ENCODE results near the gene DLGAP4. TPM values are rescaled to one million over a fixed set of nuclear protein-coding genes. Genes with fewer than 3 reads are reported as not detected.

Gene DLGAP4
- polyA plus RNA-seq, 1 donor (not counting 4 experiments of a cell fraction or from before 2014, with no cell fraction given), result 9.6 TPM

- Histone ChIP-seq H3K9me3 (ENCODE audit: control insufficient read depth, low read depth, low read length) (no peaks in the 10 kb centered on the region), H3K79me2 (ENCODE audit: control insufficient read depth, insufficient read depth, low read length) (no peaks in the 10 kb centered on the region), H3K9ac (ENCODE audit: control insufficient read depth, extremely low read depth, insufficient read depth, low read length) (no peak overlapping the region), H3K27me3 (ENCODE audit: control insufficient read depth, extremely low read depth, insufficient read depth, low read length) (no peaks in the 10 kb centered on the region), H3K4me2 (ENCODE audit: control insufficient read depth, extremely low read depth, insufficient read depth, low read depth, low read length) (no peak overlapping the region), H3K36me3 (ENCODE audit: control insufficient read depth in 2 of 2, extremely low read depth in 1 of 2, insufficient read depth in 2 of 2, low read length in 2 of 2) (peaks cover 10 to 25% of the 10 kb centered on the region in 2 experiments), H3K27ac (ENCODE audit: control insufficient read depth, insufficient read depth, low read length) (no peak overlapping the region), H3K9me1 (ENCODE audit: control insufficient read depth, extremely low read depth, insufficient read depth, low read length) (no peaks in the 10 kb centered on the region), H2AFZ (ENCODE audit: control insufficient read depth, low read length) (no peak overlapping the region), H3K4me1 (ENCODE audit: control insufficient read depth, extremely low read depth, insufficient read depth, low read length) (peaks cover 5% of the 10 kb centered on the region), H3K4me3 (ENCODE audit: control insufficient read depth in 2 of 3, extremely low read depth in 1 of 3, insufficient read depth in 2 of 3, low read depth in 1 of 3, low read length in 3 of 3) (no peak overlapping the region), H4K20me1 (ENCODE audit: control insufficient read depth, extremely low read depth, insufficient read depth, low read length) (no peaks in the 10 kb centered on the region)
- FAIRE-seq, result no peak
- no peak for TF ChIP-seq EZH2 (IDR thresholded peaks at IDR 0.05; ENCODE audit: low read length)
- no peak for TF ChIP-seq CTCF (optimal IDR thresholded peaks at IDR 0.05 in 1 of 3, IDR thresholded peaks at IDR 0.05 in 1 of 3, conservative IDR thresholded peaks at IDR 0.05 in 1 of 3; ENCODE audit: extremely low read depth in 1 of 3, insufficient read depth in 2 of 3, low read length in 3 of 3)
- dilution Hi-C loops (cut with MboI; ENCODE audit: extremely low pct_ligation_motif_present, low sequenced_read_pairs), result no loop called here
- no peak for DNase-seq (ENCODE audit: low read depth, low spot score)
Measured at GRCh38 chr20:36504295-36504694, 198.2 kb downstream of the DLGAP4 start.

DNA sequence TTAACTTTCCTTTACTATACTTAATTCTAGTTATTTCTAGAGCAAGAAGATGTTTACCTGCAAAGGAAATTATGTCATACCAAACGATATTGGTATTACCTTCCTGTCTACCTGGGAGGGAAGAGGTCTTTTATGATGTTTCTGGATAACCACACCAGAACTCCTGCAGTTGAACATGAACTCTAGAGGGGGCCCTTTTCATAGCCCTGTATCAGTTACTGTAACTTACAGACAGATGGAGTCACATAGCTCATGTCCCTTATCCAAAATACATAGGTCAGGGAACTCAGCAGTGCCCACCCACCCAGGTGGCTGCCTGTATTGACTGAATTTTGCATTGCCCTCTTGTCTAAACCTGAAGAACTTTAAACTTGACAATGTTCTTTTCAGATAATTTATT lies 200.1 kb downstream of the DLGAP4 start:
- H4K20me1 ChIP-seq (ENCODE audit: control insufficient read depth, extremely low read depth, insufficient read depth, low read length), result no peaks in the 10 kb centered on the region
- no peaks in the 10 kb centered on the region for H3K27me3 ChIP-seq (ENCODE audit: control insufficient read depth, extremely low read depth, insufficient read depth, low read length)
- no peak overlapping the region for H3K9ac ChIP-seq (ENCODE audit: control insufficient read depth, extremely low read depth, insufficient read depth, low read length)
- dilution Hi-C loops (cut with MboI; ENCODE audit: extremely low pct_ligation_motif_present, low sequenced_read_pairs), result no loop called here
- H3K4me2 ChIP-seq (ENCODE audit: control insufficient read depth, extremely low read depth, insufficient read depth, low read depth, low read length), result no peak overlapping the region
- H3K79me2 ChIP-seq (ENCODE audit: control insufficient read depth, insufficient read depth, low read length), result no peaks in the 10 kb centered on the region
- H3K9me1 ChIP-seq (ENCODE audit: control insufficient read depth, extremely low read depth, insufficient read depth, low read length), result no peaks in the 10 kb centered on the region
- peak in 2 of 3 experiments; percentile 16 to 33 for TF ChIP-seq CTCF (optimal IDR thresholded peaks at IDR 0.05 in 1 of 3, IDR thresholded peaks at IDR 0.05 in 1 of 3, conservative IDR thresholded peaks at IDR 0.05 in 1 of 3; ENCODE audit: extremely low read depth in 1 of 3, insufficient read depth in 2 of 3, low read length in 3 of 3)
- TF ChIP-seq EZH2 (IDR thresholded peaks at IDR 0.05; ENCODE audit: low read length), result no peak
- H2AFZ ChIP-seq (ENCODE audit: control insufficient read depth, low read length), result no peak overlapping the region
- peaks cover 5% of the 10 kb centered on the region for H3K4me1 ChIP-seq (ENCODE audit: control insufficient read depth, extremely low read depth, insufficient read depth, low read length)
- no peak for FAIRE-seq
- DNase-seq (ENCODE audit: low read depth, low spot score), result no peak
- no peak overlapping the region for H3K27ac ChIP-seq (ENCODE audit: control insufficient read depth, insufficient read depth, low read length)
- H3K4me3 ChIP-seq (ENCODE audit: control insufficient read depth in 2 of 3, extremely low read depth in 1 of 3, insufficient read depth in 2 of 3, low read depth in 1 of 3, low read length in 3 of 3), result no peak overlapping the region
- peaks cover 10 to 15% of the 10 kb centered on the region in 2 experiments for H3K36me3 ChIP-seq (ENCODE audit: control insufficient read depth in 2 of 2, extremely low read depth in 1 of 2, insufficient read depth in 2 of 2, low read length in 2 of 2)
- H3K9me3 ChIP-seq (ENCODE audit: control insufficient read depth, low read depth, low read length), result no peaks in the 10 kb centered on the region
